MM.1S (cell line): Measurements from ENCODE around the gene EEF1AKMT1.
A peak's percentile ranks its signal among the peaks of the same experiment; 100 is the strongest.

Experiments used
- DNase-seq: peaks from one replicate; pipeline ENCODE4 v3.0.0-alpha.2; 2015
- H2AFZ ChIP-seq: fragments of 300-600 bp; sonication (generic); 2 replicates; pipeline ENCODE4 v1.6.0; 2016; ENCODE audit warnings: antibody characterized with exemption, low read length
- H3F3A ChIP-seq: fragments of 300-600 bp; sonication (generic); 2 replicates; pipeline ENCODE4 v1.6.1; 2016; ENCODE audit warnings: mild to moderate bottlenecking, antibody characterized with exemption, low read length, moderate library complexity, mixed read lengths; ENCODE audit not compliant: insufficient read depth
- H3K27ac ChIP-seq: fragments of 300-600 bp; sonication (generic); 2 replicates; pipeline ENCODE4 v1.5.1; 2016; ENCODE audit warnings: mild to moderate bottlenecking, low read length
- H3K27me3 ChIP-seq: fragments of 300-600 bp; sonication (generic); replicated peaks from 2 replicates; pipeline ENCODE4 v1.6.0; 2016; ENCODE audit warnings: low read length; ENCODE audit not compliant: insufficient read depth
- H3K36me3 ChIP-seq: fragments of 300-600 bp; sonication (generic); replicated peaks from 2 replicates; pipeline ENCODE4 v1.6.1; 2016; ENCODE audit warnings: mild to moderate bottlenecking, low read length, mixed read lengths; ENCODE audit not compliant: insufficient read depth
- H3K4me1 ChIP-seq: fragments of 300-600 bp; sonication (generic); 2 replicates; pipeline ENCODE4 v1.6.1; 2016; ENCODE audit warnings: low read length, mixed read lengths
- H3K4me2 ChIP-seq: fragments of 300-600 bp; sonication (generic); 2 replicates; pipeline ENCODE4 v1.6.0; 2016; ENCODE audit warnings: low read depth, low read length
- H3K4me3 ChIP-seq: fragments of 300-600 bp; sonication (generic); 2 replicates; pipeline ENCODE4 v1.5.1; 2016; ENCODE audit warnings: low read length, mixed read lengths
- H3K79me2 ChIP-seq: fragments of 300-600 bp; sonication (generic); 2 replicates; pipeline ENCODE4 v1.6.1; 2016; ENCODE audit warnings: mixed run types, low read length, mixed read lengths
- H3K9ac ChIP-seq: fragments of 300-600 bp; sonication (generic); 2 replicates; pipeline ENCODE4 v1.6.1; 2016; ENCODE audit warnings: low read length, mixed read lengths
- H3K9me2 ChIP-seq: fragments of 300-600 bp; sonication (generic); replicated peaks from 2 replicates; pipeline ENCODE4 v1.6.1; 2016; ENCODE audit warnings: mild to moderate bottlenecking, low read length, mixed read lengths; ENCODE audit not compliant: insufficient read depth
- H3K9me3 ChIP-seq: fragments of 300-600 bp; sonication (generic); replicated peaks from 2 replicates; pipeline ENCODE4 v1.6.1; 2016; ENCODE audit warnings: mild to moderate bottlenecking, low read length, mixed read lengths; ENCODE audit not compliant: insufficient read depth
- H4K20me1 ChIP-seq: fragments of 300-600 bp; sonication (generic); 2 replicates; pipeline ENCODE4 v1.6.1; 2016; ENCODE audit warnings: mild to moderate bottlenecking, low read length, moderate library complexity, mixed read lengths; ENCODE audit not compliant: insufficient read depth
- CTCF ChIP-seq: fragments of 300-600 bp; sonication (generic); IDR thresholded peaks from 2 replicates; pipeline ENCODE4 v1.5.1; 2016; ENCODE audit warnings: antibody characterized with exemption, low read length, mixed read lengths
- EZH2 ChIP-seq: fragments of 300-600 bp; sonication (generic); optimal IDR thresholded peaks from 2 replicates; pipeline ENCODE3; 2017; ENCODE audit warnings: low read depth, mild to moderate bottlenecking, antibody characterized with exemption, low read length, mixed read lengths
- EZH2phosphoT487 ChIP-seq: fragments of 300-600 bp; sonication (generic); IDR thresholded peaks from 2 replicates; pipeline ENCODE4 v1.6.1; 2018; ENCODE audit warnings: antibody characterized with exemption, low read length

The EEF1AKMT1 gene

GRCh38 chr13:20701461-20701860 is 72.3 kb downstream of the EEF1AKMT1 start:
- no peak for DNase-seq
- Histone ChIP-seq H3K9me3 (no peaks in the 10 kb centered on the region), H4K20me1 (no peaks in the 10 kb centered on the region), H3K4me1 (no peaks in the 10 kb centered on the region), H3K27ac (no peak overlapping the region), H3K4me2 (peak overlapping the region; percentile 84; the same call in 1 of the 2 replicates), H3K36me3 (no peaks in the 10 kb centered on the region), H3K9me2 (no peaks in the 10 kb centered on the region), H3F3A (0 out of 2 replicates have a peak, but pooled peaks cover 2% of the 10 kb centered on the region), H3K27me3 (no peaks in the 10 kb centered on the region), H3K9ac (no peak overlapping the region), H2AFZ (no peak overlapping the region), H3K4me3 (no peak overlapping the region), H3K79me2 (no peaks in the 10 kb centered on the region)
- TF ChIP-seq CTCF (no peak), EZH2 (no peak), EZH2phosphoT487 (no peak)

- no peaks in the 10 kb centered on the region for H3K79me2 ChIP-seq
These were observed 73.5 kb downstream of the EEF1AKMT1 start for GRCh38 chr13:20700288-20700687.

GRCh38 chr13:20699715-20700114 is 74.0 kb downstream of the EEF1AKMT1 start:
- TF ChIP-seq EZH2phosphoT487 = no peak
- no peak for TF ChIP-seq EZH2
- Histone ChIP-seq H3K9me2 (no peaks in the 10 kb centered on the region), H3K9ac (no peak overlapping the region), H4K20me1 (no peaks in the 10 kb centered on the region), H3K79me2 (no peaks in the 10 kb centered on the region), H3K27ac (no peak overlapping the region), H3K27me3 (no peaks in the 10 kb centered on the region), H2AFZ (no peak overlapping the region), H3K9me3 (no peaks in the 10 kb centered on the region), H3K4me2 (no peak overlapping the region), H3K4me3 (no peak overlapping the region), H3K4me1 (no peaks in the 10 kb centered on the region), H3K36me3 (no peaks in the 10 kb centered on the region), H3F3A (0 out of 2 replicates have a peak, but pooled peaks cover 2% of the 10 kb centered on the region)
- DNase-seq = no peak

More at GRCh38 chr13:20700288-20700687, 73.5 kb downstream of the EEF1AKMT1 start:
- H3K36me3 ChIP-seq = no peaks in the 10 kb centered on the region
- H3K9me3 ChIP-seq = no peaks in the 10 kb centered on the region
- H3K9ac ChIP-seq = no peak overlapping the region
- TF ChIP-seq EZH2phosphoT487 = no peak
- TF ChIP-seq EZH2 = no peak
- TF ChIP-seq CTCF = no peak
- H3K9me2 ChIP-seq = no peaks in the 10 kb centered on the region
- no peak overlapping the region for H2AFZ ChIP-seq
- no peak overlapping the region for H3K4me3 ChIP-seq
- no peaks in the 10 kb centered on the region for H4K20me1 ChIP-seq
- H3K4me1 ChIP-seq = no peaks in the 10 kb centered on the region
- H3K27me3 ChIP-seq = no peaks in the 10 kb centered on the region
- no peak overlapping the region for H3K27ac ChIP-seq
- no peak overlapping the region for H3K4me2 ChIP-seq
- H3F3A ChIP-seq = 0 out of 2 replicates have a peak, but pooled peaks cover 2% of the 10 kb centered on the region
- DNase-seq = no peak

- H3K9me3 ChIP-seq = no peaks in the 10 kb centered on the region
- H3K27me3 ChIP-seq = no peaks in the 10 kb centered on the region
- H3F3A ChIP-seq = no peaks in the 10 kb centered on the region
- no peak overlapping the region for H3K27ac ChIP-seq
- no peak for DNase-seq
- H3K9me2 ChIP-seq = no peaks in the 10 kb centered on the region
- no peaks in the 10 kb centered on the region for H3K79me2 ChIP-seq
- TF ChIP-seq EZH2phosphoT487 (no peak), EZH2 (no peak), CTCF (no peak)
- no peak overlapping the region for H3K4me2 ChIP-seq
- no peaks in the 10 kb centered on the region for H3K36me3 ChIP-seq
- no peaks in the 10 kb centered on the region for H3K4me1 ChIP-seq
- H3K9ac ChIP-seq = no peak overlapping the region
- H4K20me1 ChIP-seq = no peaks in the 10 kb centered on the region
- H3K4me3 ChIP-seq = no peak overlapping the region
- no peak overlapping the region for H2AFZ ChIP-seq
These were observed 77.7 kb downstream of the EEF1AKMT1 start for GRCh38 chr13:20696073-20696472.
